HG02840 (cell line): ENCODE results near the gene ATG2A.

Experiments
- ATAC-seq: cut with Tn5 transposase; IDR thresholded peaks from one replicate; pipeline ENCODE4 v1.9.1; 2021; ENCODE audit warnings: mild to moderate bottlenecking, moderate library complexity, moderate number of reproducible peaks; ENCODE audit not compliant: unreplicated experiment, low FRiP score

The ATG2A gene

GRCh38 chr11:64874308-64875240, 42.4 kb downstream of the ATG2A start:
- no peak for ATAC-seq

- no peak for ATAC-seq
These were observed 44.1 kb downstream of the ATG2A start for GRCh38 chr11:64872790-64873488.

GRCh38 chr11:64871492-64871891, 45.5 kb downstream of the ATG2A start:
- no peak for ATAC-seq

GRCh38 chr11:64870893-64871466, 46.0 kb downstream of the ATG2A start:
- no peak for ATAC-seq

- no peak for ATAC-seq
These were observed 46.7 kb downstream of the ATG2A start for GRCh38 chr11:64870176-64870892.

GRCh38 chr11:64869571-64870175, 47.3 kb downstream of the ATG2A start:
- no peak for ATAC-seq

GRCh38 chr11:64868904-64869570, 48.0 kb downstream of the ATG2A start:
- no peak for ATAC-seq

GRCh38 chr11:64867748-64868462, 49.1 kb downstream of the ATG2A start:
- ATAC-seq = no peak

- ATAC-seq = no peak
These were observed 50.9 kb downstream of the ATG2A start for GRCh38 chr11:64866173-64866491.

GRCh38 chr11:64865286-64866172, 51.5 kb downstream of the ATG2A start:
- peak; percentile 40 for ATAC-seq

GRCh38 chr11:64864473-64865285, 52.3 kb downstream of the ATG2A start:
- ATAC-seq = peak; percentile 11

GRCh38 chr11:64864135-64864472, 52.9 kb downstream of the ATG2A start:
- no peak for ATAC-seq

GRCh38 chr11:64863391-64864060, 53.5 kb downstream of the ATG2A start:
- no peak for ATAC-seq

- no peak for ATAC-seq
These were observed 54.0 kb downstream of the ATG2A start for GRCh38 chr11:64862987-64863390.

- ATAC-seq = no peak
These were observed 55.6 kb downstream of the ATG2A start for GRCh38 chr11:64861227-64861975.
